T-helper 9 cell (primary cell): ENCODE results near the gene LRPAP1.
"Not testable (repeated sequence)": the region's sequence is repeated elsewhere in the genome, so short reads cannot be mapped to it uniquely, and the experiment has no call there.

ENCODE experiments used
- DNase-seq: peaks from one replicate; pipeline ENCODE4 v3.0.0-alpha.2; 2020

Gene LRPAP1

GRCh38 chr4:3559381-3560290 lies 27.4 kb upstream of the LRPAP1 start:
- not testable (repeated sequence) for DNase-seq

DNA sequence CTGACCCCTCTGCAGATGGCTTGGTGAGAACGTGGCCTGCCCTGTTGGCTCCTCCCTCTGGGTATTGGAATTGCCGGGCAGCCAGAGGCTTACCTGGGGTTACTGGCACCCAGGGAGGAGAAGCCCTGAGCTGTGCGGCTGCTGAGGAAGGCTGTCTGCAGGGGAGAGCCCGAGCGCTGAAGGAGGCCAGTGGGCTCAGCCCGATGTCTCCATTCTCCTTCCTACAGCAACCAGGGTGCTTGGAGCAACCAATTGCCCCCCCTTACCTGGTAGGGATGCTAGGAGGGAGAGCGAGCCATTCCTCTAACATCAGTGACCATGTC lies 26.3 kb upstream of the LRPAP1 start:
- DNase-seq: not testable (repeated sequence)

DNA sequence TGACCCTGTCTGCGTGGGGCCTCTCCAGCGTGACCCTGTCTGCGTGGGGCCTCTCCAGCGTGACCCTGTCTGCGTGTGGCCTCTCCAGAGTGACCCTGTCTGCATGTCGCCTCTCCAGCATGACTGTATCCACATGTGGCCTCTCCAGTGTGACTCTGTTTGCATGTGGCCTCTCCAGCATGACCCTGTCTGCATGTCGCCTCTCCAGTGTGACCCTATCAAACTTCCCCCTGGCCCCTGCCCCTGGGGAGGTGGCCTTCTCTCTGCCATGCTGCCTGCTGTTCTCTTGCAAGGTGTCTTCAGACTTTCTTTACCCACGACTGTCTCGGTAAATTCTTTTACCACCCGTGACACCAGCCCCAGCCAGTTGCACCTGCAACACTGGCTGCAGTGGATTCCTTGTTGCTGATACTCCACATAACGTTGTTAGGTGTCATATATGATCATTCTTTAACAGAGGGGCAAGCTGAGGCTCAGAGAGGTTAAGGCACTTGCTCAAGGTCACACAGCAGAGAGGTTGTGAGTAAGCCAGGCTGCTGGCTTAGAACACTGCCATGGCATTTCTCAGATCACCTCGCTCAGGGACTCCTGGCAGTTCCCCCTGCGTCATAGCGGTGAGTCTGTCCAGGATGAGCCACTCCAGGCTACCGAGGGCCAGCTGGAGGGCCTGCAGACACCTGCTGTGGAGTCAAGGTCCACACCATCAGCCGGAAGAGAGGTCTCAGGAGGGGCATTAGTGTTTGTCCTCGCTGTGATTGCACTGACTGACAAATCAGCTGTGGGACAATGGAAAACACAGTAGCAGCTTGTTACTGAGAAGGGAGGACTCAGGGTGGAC lies 25.7 kb upstream of the LRPAP1 start:
- DNase-seq: not testable (repeated sequence)

- not testable (repeated sequence) for DNase-seq
These were observed 24.9 kb upstream of the LRPAP1 start for GRCh38 chr4:3557088-3557492.

- not testable (repeated sequence) for DNase-seq
These were observed 24.1 kb upstream of the LRPAP1 start for GRCh38 chr4:3556244-3556867.

GRCh38 chr4:3555459-3556070 lies 23.3 kb upstream of the LRPAP1 start:
- DNase-seq: not testable (repeated sequence)

GRCh38 chr4:3551366-3551765 lies 19.1 kb upstream of the LRPAP1 start:
- DNase-seq: not testable (repeated sequence)

- not testable (repeated sequence) for DNase-seq
These were observed 18.6 kb upstream of the LRPAP1 start for GRCh38 chr4:3550792-3551325.

- DNase-seq: not testable (repeated sequence)
These were observed 17.8 kb upstream of the LRPAP1 start for GRCh38 chr4:3550041-3550440.

DNA sequence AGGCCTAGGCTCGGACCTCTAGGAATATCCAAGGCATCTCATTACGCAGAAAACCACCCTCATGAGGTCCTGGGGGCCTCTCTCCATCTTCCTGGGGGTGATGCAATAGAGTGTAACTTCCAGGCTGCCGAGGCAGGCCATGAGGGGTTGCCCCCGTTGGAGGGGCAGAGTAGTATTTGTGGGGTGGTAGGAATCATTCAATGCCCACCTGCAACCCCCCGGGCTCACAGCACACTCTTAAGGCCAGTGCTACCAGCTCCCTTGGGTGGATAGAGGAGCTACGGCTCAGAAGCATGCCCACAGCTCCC lies 17.4 kb upstream of the LRPAP1 start:
- DNase-seq: not testable (repeated sequence)

DNA sequence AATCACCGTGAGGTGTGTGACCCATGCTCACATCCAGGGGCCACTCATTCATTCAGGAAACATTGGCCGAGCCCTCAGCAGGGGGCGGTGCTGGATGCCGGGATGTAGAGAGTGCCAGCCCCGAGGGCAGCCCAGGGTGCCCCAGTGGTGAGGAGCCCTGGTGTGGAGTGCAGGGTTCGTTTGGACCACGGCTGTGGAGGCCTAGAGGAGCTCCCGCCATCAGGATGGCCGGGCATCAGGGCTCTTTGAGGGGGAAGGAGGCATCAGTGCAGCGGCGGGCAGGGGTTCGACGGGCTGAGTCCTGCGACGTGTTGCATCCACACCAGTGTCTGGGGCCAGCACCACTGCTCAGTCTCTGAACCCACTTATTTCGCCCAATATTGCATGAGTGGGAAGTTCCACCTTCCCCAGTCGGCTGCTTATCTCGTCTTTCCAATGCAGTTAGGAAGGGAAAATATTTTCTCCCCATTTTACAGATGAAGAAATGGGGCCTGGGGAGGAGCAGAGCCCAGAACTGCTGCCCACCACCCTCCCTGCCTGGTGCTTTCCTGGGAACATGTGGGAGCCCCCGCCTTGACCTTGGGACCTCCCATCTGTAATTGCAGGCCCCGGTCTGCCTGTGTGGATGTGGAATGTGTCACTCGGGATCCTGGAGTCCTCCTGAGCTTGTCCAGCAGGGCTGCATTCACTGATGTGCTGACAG lies 16.9 kb upstream of the LRPAP1 start:
- not testable (repeated sequence) for DNase-seq

GRCh38 chr4:3546721-3547120 lies 14.5 kb upstream of the LRPAP1 start:
- DNase-seq: not testable (repeated sequence)

DNA sequence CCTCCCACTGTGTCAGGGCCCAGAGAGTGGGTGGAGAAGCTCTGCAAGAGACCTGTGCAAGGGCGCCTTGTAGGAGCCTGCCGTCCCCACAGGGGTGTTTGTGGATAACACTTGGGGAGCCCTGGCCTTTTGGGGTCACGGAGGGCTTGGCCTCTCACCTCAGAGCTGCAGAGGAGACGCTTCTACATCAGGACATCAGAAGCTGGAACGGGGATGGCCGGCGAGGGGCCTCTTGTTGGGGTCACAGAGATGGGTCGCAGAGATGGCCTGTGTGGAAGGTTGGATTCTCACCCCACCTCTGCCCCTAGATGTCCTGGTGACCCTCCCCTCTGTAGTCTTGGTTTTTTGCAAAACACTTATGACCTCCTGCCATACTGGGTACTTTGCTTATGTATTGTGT lies 13.1 kb upstream of the LRPAP1 start:
- not testable (repeated sequence) for DNase-seq

GRCh38 chr4:3544259-3545025 lies 12.2 kb upstream of the LRPAP1 start:
- DNase-seq: not testable (repeated sequence)

DNA sequence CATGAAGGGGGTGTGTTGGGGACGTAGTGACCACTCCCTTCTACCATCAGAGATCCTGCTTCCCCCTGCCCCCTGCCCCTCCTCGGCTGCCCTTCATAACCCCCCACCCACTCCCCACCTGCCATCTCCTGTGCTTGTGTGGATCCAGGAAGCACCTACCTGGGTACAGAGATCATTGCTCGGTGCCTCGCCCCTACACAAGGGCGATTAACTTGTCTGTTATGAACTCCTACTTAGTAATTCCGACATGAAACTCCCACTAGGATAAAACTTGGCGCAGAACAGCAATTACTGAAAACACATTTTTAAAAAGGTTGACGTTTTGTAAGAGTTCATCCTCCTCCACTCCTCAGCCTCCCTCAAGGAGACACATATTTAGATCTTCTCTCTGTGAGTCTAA lies 11.2 kb upstream of the LRPAP1 start:
- DNase-seq: not testable (repeated sequence)

GRCh38 chr4:3538906-3539305 lies 6.7 kb upstream of the LRPAP1 start:
- not testable (repeated sequence) for DNase-seq

DNA sequence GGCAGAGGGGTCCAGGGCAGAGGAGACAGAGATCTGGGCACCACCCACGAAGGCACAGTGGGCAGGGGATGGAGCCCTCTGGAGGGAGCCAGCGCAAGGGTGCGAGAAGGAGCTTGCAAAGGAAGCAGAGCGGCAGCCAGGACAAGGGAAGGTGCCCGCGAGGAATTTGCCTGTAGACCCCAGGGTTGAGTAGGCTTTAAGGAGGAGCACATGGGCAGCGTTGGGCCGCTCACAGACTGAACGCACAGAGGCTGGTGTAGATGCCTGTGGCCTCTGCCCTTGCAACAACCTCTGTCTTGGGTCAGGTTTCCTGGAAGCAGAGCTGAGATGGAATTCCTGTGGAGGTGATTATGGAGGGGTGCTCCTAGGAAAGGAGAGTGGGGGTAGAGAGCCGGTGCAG lies 3.6 kb upstream of the LRPAP1 start:
- not testable (repeated sequence) for DNase-seq

DNA sequence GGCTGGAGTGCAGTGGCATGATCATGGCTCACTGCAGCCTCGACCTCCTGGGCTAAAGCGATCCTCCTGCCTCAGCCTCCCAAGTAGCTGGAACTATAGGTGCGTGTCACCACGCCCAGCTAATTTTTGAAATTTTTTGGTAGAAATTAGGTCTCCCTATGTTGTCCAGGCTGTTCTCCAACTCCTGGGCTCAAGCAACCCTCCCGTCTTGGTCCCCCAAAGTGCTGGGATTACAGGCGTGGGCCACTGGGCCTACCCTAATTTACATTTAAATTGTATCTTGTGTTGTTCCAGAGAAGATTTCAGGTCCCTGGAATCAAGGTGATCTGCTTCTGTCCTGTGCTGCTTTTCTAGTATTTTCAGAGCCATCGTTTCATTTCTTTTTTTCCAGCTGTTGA lies 1.2 kb upstream of the LRPAP1 start:
- DNase-seq: no peak

GRCh38 chr4:3532751-3533422 lies 665 bp upstream of the LRPAP1 start:
- no peak for DNase-seq

DNA sequence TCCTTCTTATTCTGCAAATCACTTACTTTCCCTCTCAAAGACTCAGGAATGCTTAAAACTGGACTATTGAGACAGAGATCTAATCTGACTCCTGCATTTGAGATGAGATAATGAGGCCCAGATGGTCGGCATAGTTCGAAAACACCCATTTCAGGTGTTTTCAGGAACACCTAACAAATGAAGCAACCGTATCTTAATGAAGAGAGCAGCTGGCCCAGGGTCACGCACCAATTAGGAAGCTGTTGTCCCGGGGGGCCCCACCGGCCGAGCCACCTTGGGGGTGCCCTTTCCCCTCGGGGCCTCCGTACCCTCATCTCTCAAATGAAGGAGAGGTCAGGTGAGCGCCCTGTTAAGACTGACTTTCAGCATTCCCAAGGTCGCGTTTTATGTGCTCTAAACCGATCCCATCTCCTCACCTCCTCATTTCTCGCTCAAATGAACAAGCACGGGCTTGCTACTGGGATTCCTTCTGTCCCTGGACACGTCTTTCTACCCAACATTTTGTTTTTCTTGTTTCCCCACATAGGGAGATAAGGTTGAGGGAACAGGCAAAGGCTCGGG lies 824 bp downstream of the LRPAP1 start:
- no peak for DNase-seq
